Esophagus squamous epithelium (tissue), 5 donors: Measurements from ENCODE around the gene CT47C1. TPM values are rescaled to one million over a fixed set of nuclear protein-coding genes. Genes with fewer than 3 reads are reported as not detected.

Experiments used
- DNase-seq: peaks from one replicate; lab custom pipeline; 2025; lab: John Stamatoyannopoulos, UW
- H3K27ac ChIP-seq, 4 donors: fragments of 200-600 bp; sonication (generic); one replicate each; pipeline ENCODE4 v1.5.1; 2016 to 2019; ENCODE audit warnings: mild to moderate bottlenecking in 1 of 4
- H3K27me3 ChIP-seq, 4 donors: fragments of 200-600 bp; sonication (generic); 1 replicate in 3 of 4; 2 replicates in 1 of 4; pipeline versions ENCODE4 v1.5.1 to v1.6.0; 2017 to 2021; ENCODE audit warnings: antibody characterized with exemption in 1 of 4
- H3K36me3 ChIP-seq, 3 donors: fragments of 200-600 bp; sonication (generic); one replicate each; pipeline ENCODE4 v1.5.1; 2016 to 2019
- H3K4me1 ChIP-seq, 3 donors: fragments of 200-600 bp; sonication (generic); one replicate each; pipeline ENCODE4 v1.5.1; 2017 to 2019
- H3K4me3 ChIP-seq, 4 donors: fragments of 200-600 bp; sonication (generic); 1 replicate in 3 of 4; 2 replicates in 1 of 4; pipeline ENCODE4 v1.5.1; 2016 to 2019; ENCODE audit warnings: mild to moderate bottlenecking in 2 of 4, moderate library complexity in 1 of 4
- H3K9me3 ChIP-seq, 3 donors: fragments of 200-600 bp; sonication (generic); one replicate each; pipeline ENCODE4 v1.5.1; 2016 to 2019
- CTCF ChIP-seq, 6 experiments: fragments of 450-650 bp in 4 of 6; fragments of 200-600 bp in 2 of 6; sonication (generic) in 2 of 6; IDR thresholded peaks; one replicate each; pipeline ENCODE4 v1.5.1; 2016 to 2019; ENCODE audit warnings: antibody characterized with exemption in 6 of 6, mild to moderate bottlenecking in 4 of 6, moderate library complexity in 4 of 6
- POLR2A ChIP-seq, 4 donors: fragments of 450-650 bp; IDR thresholded peaks; one replicate each; pipeline ENCODE4 v1.6.1; 2017; ENCODE audit warnings: antibody characterized with exemption in 4 of 4, mild to moderate bottlenecking in 4 of 4, moderate library complexity in 3 of 4
- WGBS, 2 donors: methylation state at CpG; one replicate each; pipeline ENCODE4 v1.1.5; 2018; 5-methylcytosine and 5-hydroxymethylcytosine counted together
- intact Hi-C: fragments of 100-400 bp; cut with DNase I; formaldehyde crosslinking; loops from one replicate; pipeline ENCODE4 v1.15.0; 2022
- total RNA-seq, 4 donors: library from RNA; depleted of rRNA; stranded (reverse); fragments of >200 nt; gene quantifications; one replicate each; pipeline ENCODE4 v1.1.0, GENCODE V29; 2016
- donor health status: DM: yes; HTN: yes; CAD: no.

The CT47C1 gene
- total RNA-seq, 4 donors from 2014 or later: not detected

- Histone ChIP-seq H3K36me3 (no peaks in the 10 kb centered on the region), H3K27me3 (no peaks in the 10 kb centered on the region), H3K27ac (no peak overlapping the region), H3K9me3 (no peaks in the 10 kb centered on the region), H3K4me3 (no peak overlapping the region), H3K4me1 (no peaks in the 10 kb centered on the region)
- DNase-seq: no peak
- TF ChIP-seq POLR2A (IDR thresholded peaks at IDR 0.05) (no peak), CTCF (IDR thresholded peaks at IDR 0.05) (no peak)
- intact Hi-C loops: no loop called here
Observed at GRCh38 chrX:119030990-119031389, 41.8 kb upstream of the CT47C1 start.

GRCh38 chrX:119036107-119037029 lies 36.4 kb upstream of the CT47C1 start:
- intact Hi-C loops: no loop called here
- H3K4me3 ChIP-seq: no peak overlapping the region
- H3K27ac ChIP-seq: no peak overlapping the region
- no peaks in the 10 kb centered on the region for H3K9me3 ChIP-seq
- WGBS, 2 donors: 52 to 69% methylated on average over 2 to 4 of the region's 4 CpGs
- no peaks in the 10 kb centered on the region for H3K36me3 ChIP-seq
- H3K4me1 ChIP-seq: peaks cover 0 to 12% (median 0%) of the 10 kb centered on the region in 3 donors
- no peaks in the 10 kb centered on the region for H3K27me3 ChIP-seq
- TF ChIP-seq POLR2A (IDR thresholded peaks at IDR 0.05) (no peak), CTCF (IDR thresholded peaks at IDR 0.05) (no peak)
- DNase-seq: no peak

GRCh38 chrX:119040432-119040831 lies 32.4 kb upstream of the CT47C1 start:
- no peaks in the 10 kb centered on the region for H3K36me3 ChIP-seq
- H3K4me1 ChIP-seq: peaks cover 0 to 12% (median 0%) of the 10 kb centered on the region in 3 donors
- H3K27me3 ChIP-seq: no peaks in the 10 kb centered on the region
- TF ChIP-seq POLR2A (IDR thresholded peaks at IDR 0.05): no peak
- no peak for TF ChIP-seq CTCF (IDR thresholded peaks at IDR 0.05)
- intact Hi-C loops: no loop called here
- no peak for DNase-seq
- no peaks in the 10 kb centered on the region for H3K9me3 ChIP-seq
- peak overlapping the region in 1 of 4 donors; percentile 42 for H3K27ac ChIP-seq
- WGBS, 2 donors: 47 to 67% methylated on average over 4 to 6 of the region's 6 CpGs
- H3K4me3 ChIP-seq: no peak overlapping the region

- intact Hi-C loops: no loop called here
- WGBS, 2 donors: 29 to 50% methylated on average over 1 to 4 of the region's 4 CpGs
- H3K36me3 ChIP-seq: no peaks in the 10 kb centered on the region
- H3K27me3 ChIP-seq: no peaks in the 10 kb centered on the region
- no peaks in the 10 kb centered on the region for H3K9me3 ChIP-seq
- H3K4me1 ChIP-seq: peaks cover 0 to 12% (median 0%) of the 10 kb centered on the region in 3 donors
- no peak for DNase-seq
- TF ChIP-seq POLR2A (IDR thresholded peaks at IDR 0.05) (no peak), CTCF (IDR thresholded peaks at IDR 0.05) (no peak)
- peak overlapping the region in 2 of 4 donors; percentile 18 to 42 for H3K27ac ChIP-seq
- no peak overlapping the region for H3K4me3 ChIP-seq
Observed at GRCh38 chrX:119041175-119041574, 31.6 kb upstream of the CT47C1 start.

GRCh38 chrX:119042040-119042439 lies 30.8 kb upstream of the CT47C1 start:
- WGBS, 2 donors: 85 to 86% methylated on average over 3 of the region's 3 CpGs
- Histone ChIP-seq H3K27ac (peak overlapping the region in 1 of 4 donors; percentile 42), H3K36me3 (no peaks in the 10 kb centered on the region), H3K27me3 (no peaks in the 10 kb centered on the region), H3K4me1 (peaks cover 0 to 12% (median 0%) of the 10 kb centered on the region in 3 donors), H3K4me3 (no peak overlapping the region), H3K9me3 (no peaks in the 10 kb centered on the region)
- no peak for DNase-seq
- TF ChIP-seq CTCF (IDR thresholded peaks at IDR 0.05) (no peak), POLR2A (IDR thresholded peaks at IDR 0.05) (no peak)
- intact Hi-C loops: no loop called here
